Colonic mucosa (tissue), 4 donors: Measurements from ENCODE around the gene DAPK1. TPM values are rescaled to one million over a fixed set of nuclear protein-coding genes. Genes with fewer than 3 reads are reported as not detected.

ENCODE experiments used
- DNase-seq: peaks from one replicate; pipeline ENCODE4 v3.0.0-alpha.2; 2020
- H3K27ac ChIP-seq: fragments of 200-600 bp; one replicate; pipeline ENCODE4 v1.8.0; 2021
- H3K27me3 ChIP-seq: fragments of 200-600 bp; one replicate; pipeline ENCODE4 v1.8.0; 2021
- H3K36me3 ChIP-seq: fragments of 200-600 bp; one replicate; pipeline ENCODE4 v1.8.0; 2021
- H3K4me1 ChIP-seq: fragments of 200-600 bp; one replicate; pipeline ENCODE4 v1.8.0; 2021; ENCODE audit warnings: mild to moderate bottlenecking
- H3K4me3 ChIP-seq: fragments of 200-600 bp; one replicate; pipeline ENCODE4 v1.8.0; 2021
- H3K9ac ChIP-seq, 2 donors: one replicate each; pipeline ENCODE4 v1.7.0; 2013; ENCODE audit warnings: control low read depth in 2 of 2, low read depth in 2 of 2, low read length in 2 of 2
- H3K9me3 ChIP-seq: fragments of 200-600 bp; one replicate; pipeline ENCODE4 v1.8.0; 2021
- intact Hi-C: fragments of 100-400 bp; cut with DNase I; formaldehyde crosslinking; loops from one replicate; pipeline ENCODE4 v1.14.1; 2022
- total RNA-seq, 2 donors: library from RNA; stranded (reverse); fragmentation: NEBNext Ultra II Directional in 1 of 2; extraction: Animal tissue kit (Norgen Biotek cat#: 25700) in 1 of 2; gene quantifications; one replicate each; pipeline ENCODE4 v1.2.1, GENCODE V29; 2021
- TF ChIP-seq, protein P1 (sequence below): fragments of 200-600 bp; IDR thresholded peaks from one replicate; pipeline ENCODE4 v1.8.0; 2022; ENCODE audit warnings: antibody characterized with exemption, mild to moderate bottlenecking
- donor health status: healthy.
- donor health status: DM: no; HTN: no; CAD: no.
- donor health status: DM: no; HTN: no; CAD: no.

DAPK1 gene
- total RNA-seq, 2 donors from 2014 or later = 7.9 to 17.5 TPM

DNA sequence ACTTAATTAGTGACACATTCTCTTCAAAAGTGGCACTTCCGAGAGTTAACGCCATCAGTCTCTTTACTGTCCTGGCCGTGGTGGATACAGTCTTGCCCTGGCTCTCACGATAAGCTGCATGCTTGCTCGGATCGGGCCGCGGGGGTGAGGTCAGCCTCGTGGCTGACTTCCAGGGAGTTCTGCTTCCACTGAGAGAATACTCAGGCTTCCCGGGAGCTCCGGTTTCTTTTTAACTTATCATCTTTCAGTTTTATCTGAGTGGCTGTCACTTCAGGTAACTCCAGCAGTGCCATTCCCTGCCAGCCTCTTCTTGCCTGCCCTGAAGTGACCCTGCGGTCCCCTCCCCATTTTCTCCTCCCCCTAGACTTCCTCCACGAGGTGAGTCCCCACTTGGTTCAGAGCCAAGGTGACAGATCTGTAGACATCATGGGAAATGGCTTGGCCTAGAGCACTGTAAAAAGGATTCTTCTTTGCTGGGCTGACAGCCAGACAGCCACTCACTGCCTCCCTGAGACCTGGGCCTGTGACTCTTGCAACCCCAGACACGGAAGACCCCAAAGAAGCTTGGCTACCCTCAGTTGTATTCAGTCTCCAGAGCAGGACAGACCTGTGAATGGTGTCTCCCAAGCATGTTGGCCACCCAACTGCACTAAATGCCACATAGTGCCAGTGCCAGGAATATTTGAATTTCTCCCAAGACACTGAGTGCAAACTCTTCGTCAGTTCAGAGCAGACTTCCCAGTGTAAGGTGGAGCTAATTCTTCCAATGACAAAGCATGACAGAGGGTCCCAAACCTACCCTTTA lies 95.1 kb downstream of the DAPK1 start:
- no peak for DNase-seq

DNA sequence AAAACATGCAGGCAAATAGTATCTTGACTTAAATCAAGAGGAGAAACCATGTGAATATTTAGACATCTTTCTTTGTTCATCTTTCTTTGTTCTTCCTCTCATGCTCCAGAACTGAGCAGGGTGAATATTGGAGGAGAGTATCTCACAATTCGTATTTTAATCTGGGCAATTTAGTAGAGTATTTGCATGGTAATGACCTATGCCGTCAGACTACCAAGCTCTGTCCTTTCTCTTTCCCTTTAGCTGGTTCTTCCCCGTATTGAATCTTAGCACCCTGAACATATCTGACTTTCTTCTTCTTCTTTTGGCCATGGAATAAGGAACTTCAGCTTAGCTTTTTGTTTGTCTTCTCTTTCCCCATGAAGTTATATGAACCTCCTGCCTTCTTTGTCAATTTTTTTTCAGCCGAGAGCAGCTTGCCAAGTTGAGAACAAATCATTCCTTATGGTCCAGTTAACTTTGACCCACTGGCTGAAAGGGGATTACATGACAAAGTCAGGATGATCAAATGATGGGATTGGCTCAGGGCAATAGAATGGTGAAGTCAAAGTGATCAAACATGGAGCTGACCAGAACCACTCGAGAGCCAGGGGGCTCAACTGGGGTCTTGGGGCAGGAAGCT lies 95.8 kb downstream of the DAPK1 start:
- Histone ChIP-seq H3K36me3 (no peaks in the 10 kb centered on the region), H3K9ac (no peak overlapping the region), H3K4me3 (no peak overlapping the region), H3K4me1 (peaks cover under 1% of the 10 kb centered on the region), H3K27me3 (no peaks in the 10 kb centered on the region), H3K9me3 (no peaks in the 10 kb centered on the region), H3K27ac (no peak overlapping the region)
- no peak for DNase-seq
- intact Hi-C loops = no loop called here
- TF ChIP-seq, protein P1, sequence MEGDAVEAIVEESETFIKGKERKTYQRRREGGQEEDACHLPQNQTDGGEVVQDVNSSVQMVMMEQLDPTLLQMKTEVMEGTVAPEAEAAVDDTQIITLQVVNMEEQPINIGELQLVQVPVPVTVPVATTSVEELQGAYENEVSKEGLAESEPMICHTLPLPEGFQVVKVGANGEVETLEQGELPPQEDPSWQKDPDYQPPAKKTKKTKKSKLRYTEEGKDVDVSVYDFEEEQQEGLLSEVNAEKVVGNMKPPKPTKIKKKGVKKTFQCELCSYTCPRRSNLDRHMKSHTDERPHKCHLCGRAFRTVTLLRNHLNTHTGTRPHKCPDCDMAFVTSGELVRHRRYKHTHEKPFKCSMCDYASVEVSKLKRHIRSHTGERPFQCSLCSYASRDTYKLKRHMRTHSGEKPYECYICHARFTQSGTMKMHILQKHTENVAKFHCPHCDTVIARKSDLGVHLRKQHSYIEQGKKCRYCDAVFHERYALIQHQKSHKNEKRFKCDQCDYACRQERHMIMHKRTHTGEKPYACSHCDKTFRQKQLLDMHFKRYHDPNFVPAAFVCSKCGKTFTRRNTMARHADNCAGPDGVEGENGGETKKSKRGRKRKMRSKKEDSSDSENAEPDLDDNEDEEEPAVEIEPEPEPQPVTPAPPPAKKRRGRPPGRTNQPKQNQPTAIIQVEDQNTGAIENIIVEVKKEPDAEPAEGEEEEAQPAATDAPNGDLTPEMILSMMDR = no peak

More for the DNA sequence above, 95.1 kb downstream of the DAPK1 start:
- H3K36me3 ChIP-seq = no peaks in the 10 kb centered on the region
- no peaks in the 10 kb centered on the region for H3K27me3 ChIP-seq
- H3K4me3 ChIP-seq = no peak overlapping the region
- no peaks in the 10 kb centered on the region for H3K9me3 ChIP-seq
- no peaks in the 10 kb centered on the region for H3K4me1 ChIP-seq
- TF ChIP-seq, protein P1 = no peak
- no peak overlapping the region for H3K27ac ChIP-seq
- H3K9ac ChIP-seq = no peak overlapping the region
- intact Hi-C loops = no loop called here

DNA sequence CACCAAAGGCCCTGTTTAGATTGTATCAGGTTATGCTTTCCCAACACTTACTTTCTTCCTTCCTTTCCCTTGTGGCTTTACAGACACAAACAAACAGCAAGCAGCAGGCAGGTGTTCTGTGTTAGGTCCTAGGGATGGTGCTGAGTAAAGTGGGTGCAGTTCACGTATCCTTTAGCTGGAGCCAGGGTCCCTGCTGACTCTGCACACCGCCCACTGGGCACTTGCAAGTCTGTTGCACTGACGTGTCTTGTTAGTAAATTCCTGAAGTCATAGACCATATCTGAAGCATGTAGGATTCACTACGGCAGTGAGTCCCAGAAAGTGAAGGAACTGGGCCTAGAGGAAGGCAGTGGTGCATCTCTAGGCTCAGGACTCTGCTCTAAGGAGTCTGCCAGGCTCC lies 96.5 kb downstream of the DAPK1 start:
- TF ChIP-seq, protein P1 = no peak
- intact Hi-C loops = no loop called here
- DNase-seq = no peak
- H3K9ac ChIP-seq = no peak overlapping the region
- no peaks in the 10 kb centered on the region for H3K27me3 ChIP-seq
- no peak overlapping the region for H3K27ac ChIP-seq
- H3K36me3 ChIP-seq = no peaks in the 10 kb centered on the region
- no peak overlapping the region for H3K4me3 ChIP-seq
- H3K4me1 ChIP-seq = peaks cover 6% of the 10 kb centered on the region
- no peaks in the 10 kb centered on the region for H3K9me3 ChIP-seq

DNA sequence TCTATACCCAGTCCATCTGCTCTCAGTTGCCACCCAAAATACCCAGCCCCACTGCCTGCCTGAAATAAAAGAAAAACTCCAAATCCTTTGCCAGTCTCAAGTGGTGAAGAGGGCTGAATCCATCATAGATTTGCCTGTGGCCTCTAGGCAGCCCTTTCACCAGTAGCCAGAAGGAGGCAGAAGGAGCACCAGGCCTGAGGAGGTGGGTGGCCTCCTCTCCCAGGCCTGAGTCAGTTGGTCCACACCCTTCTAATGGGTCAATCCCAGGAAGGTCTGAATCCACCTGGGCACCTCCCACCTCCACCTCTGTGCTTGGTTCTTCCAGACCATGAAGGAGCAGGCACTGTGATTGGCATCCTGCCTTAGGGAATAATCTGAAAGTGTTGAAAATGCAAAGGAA lies 97.0 kb downstream of the DAPK1 start:
- intact Hi-C loops = no loop called here
- Histone ChIP-seq H3K27me3 (no peaks in the 10 kb centered on the region), H3K4me1 (peaks cover 6% of the 10 kb centered on the region), H3K4me3 (no peak overlapping the region), H3K36me3 (no peaks in the 10 kb centered on the region), H3K9ac (no peak overlapping the region), H3K27ac (peak overlapping the region; percentile 26), H3K9me3 (no peaks in the 10 kb centered on the region)
- DNase-seq = no peak
- TF ChIP-seq, protein P1 = no peak

DNA sequence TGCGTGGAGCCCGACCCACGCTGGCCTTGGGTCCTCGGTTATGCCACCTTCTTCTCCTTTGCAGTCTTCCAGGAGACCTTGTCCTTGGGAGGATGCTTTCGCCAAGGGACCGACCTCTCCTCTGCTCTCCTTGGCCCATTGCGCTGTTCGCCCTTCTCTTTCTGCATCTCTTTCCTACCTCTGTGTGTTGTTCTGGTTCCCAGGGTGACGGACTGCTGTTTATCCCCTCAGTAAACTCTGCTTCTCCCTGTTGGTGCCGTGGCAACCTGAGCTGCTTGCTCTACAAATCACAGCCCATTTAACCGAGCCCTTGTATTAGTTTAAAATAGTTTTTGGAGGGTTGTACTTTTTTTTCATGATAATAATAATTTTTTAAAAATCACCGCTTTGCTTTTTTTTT lies 97.9 kb downstream of the DAPK1 start:
- no peaks in the 10 kb centered on the region for H3K36me3 ChIP-seq
- no peak overlapping the region for H3K4me3 ChIP-seq
- peaks cover 10% of the 10 kb centered on the region for H3K4me1 ChIP-seq
- no peak overlapping the region for H3K27ac ChIP-seq
- intact Hi-C loops = no loop called here
- no peak overlapping the region for H3K9ac ChIP-seq
- TF ChIP-seq, protein P1 = no peak
- no peaks in the 10 kb centered on the region for H3K9me3 ChIP-seq
- no peaks in the 10 kb centered on the region for H3K27me3 ChIP-seq
- no peak for DNase-seq
